ENCODE data around the gene XKR7. TPM values are rescaled to one million over a fixed set of nuclear protein-coding genes. Genes with fewer than 3 reads are reported as not detected.
A peak's percentile ranks its signal among the peaks of the same experiment; 100 is the strongest.

XKR7 gene
- total and polyA plus RNA-seq, 10 donors = 0.02 to 0.21 (median 0.08) TPM; not detected in 2

DNA sequence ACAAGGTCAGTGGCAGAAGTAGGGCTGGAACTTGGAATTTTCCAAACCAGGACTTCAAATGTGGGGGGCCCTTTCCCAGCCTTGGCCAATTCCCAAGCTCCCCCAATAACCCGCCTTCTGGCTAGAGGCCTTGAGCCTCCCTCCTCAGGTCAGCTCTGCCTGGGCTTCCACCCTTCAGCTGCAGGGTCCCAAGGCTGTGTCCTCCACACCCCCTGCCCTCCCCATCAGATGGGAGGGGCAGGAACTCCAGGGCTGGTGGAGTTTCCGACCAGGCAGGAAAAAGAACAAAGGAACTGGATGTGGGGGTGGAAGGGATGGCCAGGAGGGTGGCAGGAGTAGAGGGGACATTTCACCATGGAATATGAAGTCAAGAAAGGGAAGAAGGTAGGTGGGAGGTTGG, 42.1 kb downstream of the XKR7 start, which contains the start of gene CCM2L:
Gene CCM2L (plus strand): TSS at position 338 of the 400 bp plus-strand sequence. CDS start 17 bp downstream, at position 355.
- peak; percentile 84 for DNase-seq
- 51 to 73% (median 59%) methylated on average over 2 of the region's 2 CpGs for WGBS, 5 donors
- no peaks in the 10 kb centered on the region for H3K9me3 ChIP-seq
- H3K27ac ChIP-seq = peak within 1 kb of the TSS; percentile 57 to 88 (median 80)
- H3K36me3 ChIP-seq = no peaks in the 10 kb centered on the region
- peaks cover 2 to 48% (median 20%) of the 10 kb centered on the region in 6 donors for H3K4me1 ChIP-seq
- TF ChIP-seq POLR2AphosphoS5 (IDR thresholded peaks at IDR 0.05) (peak; percentile 76 to 89 (median 89)), POLR2A (IDR thresholded peaks at IDR 0.05) (peak in 1 of 3 donors; percentile 50)
- TF ChIP-seq, protein P1, sequence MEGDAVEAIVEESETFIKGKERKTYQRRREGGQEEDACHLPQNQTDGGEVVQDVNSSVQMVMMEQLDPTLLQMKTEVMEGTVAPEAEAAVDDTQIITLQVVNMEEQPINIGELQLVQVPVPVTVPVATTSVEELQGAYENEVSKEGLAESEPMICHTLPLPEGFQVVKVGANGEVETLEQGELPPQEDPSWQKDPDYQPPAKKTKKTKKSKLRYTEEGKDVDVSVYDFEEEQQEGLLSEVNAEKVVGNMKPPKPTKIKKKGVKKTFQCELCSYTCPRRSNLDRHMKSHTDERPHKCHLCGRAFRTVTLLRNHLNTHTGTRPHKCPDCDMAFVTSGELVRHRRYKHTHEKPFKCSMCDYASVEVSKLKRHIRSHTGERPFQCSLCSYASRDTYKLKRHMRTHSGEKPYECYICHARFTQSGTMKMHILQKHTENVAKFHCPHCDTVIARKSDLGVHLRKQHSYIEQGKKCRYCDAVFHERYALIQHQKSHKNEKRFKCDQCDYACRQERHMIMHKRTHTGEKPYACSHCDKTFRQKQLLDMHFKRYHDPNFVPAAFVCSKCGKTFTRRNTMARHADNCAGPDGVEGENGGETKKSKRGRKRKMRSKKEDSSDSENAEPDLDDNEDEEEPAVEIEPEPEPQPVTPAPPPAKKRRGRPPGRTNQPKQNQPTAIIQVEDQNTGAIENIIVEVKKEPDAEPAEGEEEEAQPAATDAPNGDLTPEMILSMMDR (IDR thresholded peaks at IDR 0.05 in 8 of 11, conservative IDR thresholded peaks at IDR 0.05 in 3 of 11) = no peak
- intact Hi-C loops (cut with DNase I; ENCODE audit: low total_unique reads) = no loop called here
- peak within 1 kb of the TSS; percentile 20 to 81 (median 44) for H3K4me3 ChIP-seq
- peaks cover 0 to 28% (median 0%) of the 10 kb centered on the region in 7 donors for H3K27me3 ChIP-seq (replicated peaks in 1 of 7)

- Histone ChIP-seq H3K4me1 (peaks cover 2 to 54% (median 20%) of the 10 kb centered on the region in 6 donors), H3K9me3 (no peaks in the 10 kb centered on the region), H3K4me3 (peak overlapping the region; percentile 20 to 81 (median 44)), H3K27ac (peak overlapping the region; percentile 51 to 88 (median 80)), H3K36me3 (no peaks in the 10 kb centered on the region), H3K27me3 (replicated peaks in 1 of 7) (peaks cover 0 to 29% (median 0%) of the 10 kb centered on the region in 7 donors)
- TF ChIP-seq, protein P1 (IDR thresholded peaks at IDR 0.05 in 8 of 11, conservative IDR thresholded peaks at IDR 0.05 in 3 of 11) = no peak
- TF ChIP-seq POLR2A (IDR thresholded peaks at IDR 0.05) (peak in 1 of 3 donors; percentile 7), POLR2AphosphoS5 (IDR thresholded peaks at IDR 0.05) (peak in 1 of 3 donors; percentile 41)
- WGBS, 5 donors = 65 to 86% (median 68%) methylated on average over 8 of the region's 8 CpGs
- intact Hi-C loops (cut with DNase I; ENCODE audit: low total_unique reads) = no loop called here
- DNase-seq = peak; percentile 55
These were observed 42.7 kb downstream of the XKR7 start for GRCh38 chr20:32010666-32011065.

DNA sequence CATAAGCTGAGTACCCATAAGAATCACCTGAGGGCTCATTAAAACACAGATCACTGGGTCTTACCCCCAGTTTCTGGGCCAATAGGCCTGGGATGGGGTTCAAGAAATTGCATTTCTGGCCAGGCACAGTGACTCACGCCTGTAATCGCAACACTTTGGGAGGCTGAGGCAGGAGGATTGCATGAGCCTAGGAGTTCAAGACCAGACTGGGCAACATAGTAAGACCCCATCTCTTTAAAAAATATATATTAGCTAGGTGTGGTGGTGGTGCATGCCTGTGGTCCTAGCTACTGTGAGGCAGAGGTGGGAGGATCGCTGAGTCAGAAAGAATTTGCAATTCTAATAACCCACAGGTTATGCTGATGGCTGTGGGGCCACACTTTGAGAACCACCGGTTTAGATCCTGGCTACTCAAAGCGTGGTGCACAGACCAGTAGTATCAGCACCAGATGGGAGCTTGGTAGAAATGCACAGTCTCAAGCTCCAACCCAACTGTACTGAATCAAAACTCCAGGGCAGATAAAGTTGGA, 44.3 kb downstream of the XKR7 start:
- H3K27me3 ChIP-seq (replicated peaks in 1 of 7) = peaks cover 0 to 45% (median 0%) of the 10 kb centered on the region in 7 donors
- H3K4me1 ChIP-seq = peaks cover under 1 to 62% (median 17%) of the 10 kb centered on the region in 6 donors
- H3K36me3 ChIP-seq = no peaks in the 10 kb centered on the region
- 47 to 76% (median 72%) methylated on average over 5 of the region's 5 CpGs for WGBS, 5 donors
- peak; percentile 2 for DNase-seq
- H3K4me3 ChIP-seq = peak overlapping the region; percentile 20 to 81 (median 44)
- TF ChIP-seq POLR2AphosphoS5 (IDR thresholded peaks at IDR 0.05) (no peak), POLR2A (IDR thresholded peaks at IDR 0.05) (no peak)
- TF ChIP-seq, protein P1 (IDR thresholded peaks at IDR 0.05 in 8 of 11, conservative IDR thresholded peaks at IDR 0.05 in 3 of 11) = no peak
- H3K9me3 ChIP-seq = no peaks in the 10 kb centered on the region
- intact Hi-C loops (cut with DNase I; ENCODE audit: low total_unique reads) = no loop called here
- peak overlapping the region in 7 of 8 donors; percentile 20 to 88 (median 82) for H3K27ac ChIP-seq

DNA sequence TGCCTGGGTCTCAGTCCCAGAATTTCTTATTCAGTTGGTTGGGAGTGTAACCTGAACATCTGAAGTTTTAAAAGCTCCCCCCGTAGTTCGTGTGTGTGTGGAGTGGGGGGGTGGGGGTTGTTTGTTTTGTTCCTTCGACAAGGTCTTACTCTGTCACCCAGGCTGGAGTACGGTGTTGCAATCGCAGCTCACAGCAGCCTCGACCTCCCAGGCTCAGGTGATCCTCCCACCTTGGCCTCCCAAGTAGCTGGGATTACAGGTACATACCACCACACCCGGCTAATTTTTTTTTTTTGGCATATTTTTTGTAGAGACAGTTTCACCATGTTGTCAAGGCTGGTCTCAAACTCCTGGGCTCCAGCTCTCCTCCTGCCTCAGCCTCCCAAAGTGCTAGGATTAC, 45.4 kb downstream of the XKR7 start:
- peaks cover 0 to 62% (median 14%) of the 10 kb centered on the region in 6 donors for H3K4me1 ChIP-seq
- DNase-seq = peak; percentile 59
- TF ChIP-seq POLR2AphosphoS5 (IDR thresholded peaks at IDR 0.05) (no peak), POLR2A (IDR thresholded peaks at IDR 0.05) (no peak)
- TF ChIP-seq, protein P1 (IDR thresholded peaks at IDR 0.05 in 8 of 11, conservative IDR thresholded peaks at IDR 0.05 in 3 of 11) = no peak
- peak overlapping the region in 7 of 8 donors; percentile 6 to 88 (median 82) for H3K27ac ChIP-seq
- no peaks in the 10 kb centered on the region for H3K36me3 ChIP-seq
- H3K27me3 ChIP-seq (replicated peaks in 1 of 7) = peaks cover 0 to 56% (median 3%) of the 10 kb centered on the region in 7 donors
- intact Hi-C loops (cut with DNase I; ENCODE audit: low total_unique reads) = no loop called here
- WGBS, 5 donors = 61 to 87% (median 68%) methylated on average over 7 of the region's 7 CpGs
- peak overlapping the region in 7 of 8 donors; percentile 38 to 81 (median 47) for H3K4me3 ChIP-seq
- no peaks in the 10 kb centered on the region for H3K9me3 ChIP-seq

Measured in spleen (tissue), 11 donors.